Measurements from ENCODE around the gene TRIM28.
"Not testable (repeated sequence)": the region's sequence is repeated elsewhere in the genome, so short reads cannot be mapped to it uniquely, and the experiment has no call there.

Gene TRIM28

DNA sequence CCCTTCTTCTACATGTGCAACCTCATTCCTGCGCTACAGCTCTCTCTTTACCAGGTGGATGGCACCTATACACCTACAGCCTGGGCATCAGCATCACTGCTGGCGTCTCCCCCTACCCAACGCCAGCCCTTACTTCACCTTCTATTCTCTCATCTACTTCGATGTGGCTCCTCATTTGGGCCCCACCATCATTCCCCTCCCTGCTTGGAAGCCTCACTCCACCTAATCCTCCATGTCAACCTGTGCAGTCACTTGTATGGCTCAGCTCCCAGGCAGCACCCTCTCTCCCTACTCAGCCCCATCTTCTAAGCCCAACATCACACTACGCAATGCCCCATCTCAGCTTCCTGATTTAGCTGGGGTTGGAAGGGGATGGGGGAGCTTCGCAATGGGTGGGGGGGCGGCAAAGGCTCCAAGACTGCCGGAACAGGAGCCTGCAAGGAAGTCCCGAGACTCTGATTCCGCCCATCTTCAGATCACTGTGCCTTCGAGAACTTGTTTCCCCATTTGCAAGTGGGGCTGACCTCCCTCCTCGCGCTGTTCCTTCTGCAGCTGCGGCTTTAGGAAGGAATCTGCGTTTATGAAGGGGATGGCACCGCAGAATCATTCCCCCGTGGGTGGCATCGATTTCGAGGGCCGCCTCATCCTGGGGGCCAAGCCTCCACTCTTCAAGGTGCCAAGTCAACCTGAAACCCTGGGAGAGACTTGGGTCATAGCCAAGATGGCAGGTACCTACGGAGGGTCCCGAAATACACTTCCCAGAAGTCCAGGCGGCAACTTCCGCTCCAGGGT is 28.4 kb downstream of the TRIM28 start:
- Mint-ChIP-seq H3K4me1 (peaks cover 46% of the 10 kb centered on the region), H3K27me3 (no peaks in the 10 kb centered on the region), H3K9me3 (peaks cover 3% of the 10 kb centered on the region), H3K4me3 (peak overlapping the region; percentile 91), H3K27ac (peak overlapping the region; percentile 93), H3K36me3 (peaks cover 32% of the 10 kb centered on the region)
- ATAC-seq, result no peak

DNA sequence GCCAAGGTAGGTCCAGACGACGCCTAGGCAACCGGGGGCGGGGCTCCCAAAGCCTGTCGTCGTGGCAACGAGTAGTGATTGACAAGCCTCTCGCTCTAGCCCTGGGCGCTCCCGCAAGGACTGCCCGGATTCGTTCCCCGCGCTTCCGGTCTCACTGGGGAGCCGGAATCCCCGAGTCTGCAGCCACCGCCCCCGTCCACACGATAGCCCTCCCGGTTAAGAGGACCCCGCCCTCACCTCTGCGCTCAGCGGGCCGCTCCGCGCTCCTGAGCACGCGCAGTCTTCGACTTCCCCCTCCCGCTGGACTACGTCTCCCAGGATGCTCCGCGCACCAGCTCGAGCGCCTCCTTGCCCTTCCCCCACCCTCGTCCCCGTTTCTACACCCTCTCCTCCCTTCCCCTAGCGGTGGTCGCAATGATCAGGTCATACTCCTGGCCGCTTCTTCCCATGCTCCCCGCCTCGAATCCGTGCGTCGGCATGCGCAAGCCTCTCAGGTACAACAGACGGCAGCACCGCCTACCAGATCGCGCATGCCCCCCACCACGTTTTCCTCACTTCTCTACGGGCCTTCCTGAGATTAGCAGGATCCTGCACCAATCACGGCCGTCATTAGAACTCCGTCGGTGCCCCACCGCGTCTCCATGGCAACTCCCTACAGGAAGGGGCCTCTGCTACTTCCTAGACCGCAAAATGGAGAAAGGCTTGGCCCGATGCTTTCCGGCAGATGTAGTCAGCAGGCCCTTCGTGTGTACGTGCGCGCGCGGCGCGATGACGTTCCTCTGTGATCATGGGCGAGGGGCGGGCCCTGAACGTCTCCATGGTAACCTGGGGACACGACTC is 29.2 kb downstream of the TRIM28 start, which contains the start of gene MZF1:
MZF1 (minus strand) TSS at position 518 of the 840 bp plus-strand sequence. CDS start 1,946 bp downstream, outside the sequence.
- Mint-ChIP-seq H3K27me3 (no peaks in the 10 kb centered on the region), H3K4me1 (peaks cover 52% of the 10 kb centered on the region), H3K4me3 (peak within 1 kb of the TSS; percentile 91), H3K9me3 (peaks cover 3% of the 10 kb centered on the region), H3K36me3 (peaks cover 29% of the 10 kb centered on the region), H3K27ac (peak within 1 kb of the TSS; percentile 93)
- peak; percentile 84 for ATAC-seq

DNA sequence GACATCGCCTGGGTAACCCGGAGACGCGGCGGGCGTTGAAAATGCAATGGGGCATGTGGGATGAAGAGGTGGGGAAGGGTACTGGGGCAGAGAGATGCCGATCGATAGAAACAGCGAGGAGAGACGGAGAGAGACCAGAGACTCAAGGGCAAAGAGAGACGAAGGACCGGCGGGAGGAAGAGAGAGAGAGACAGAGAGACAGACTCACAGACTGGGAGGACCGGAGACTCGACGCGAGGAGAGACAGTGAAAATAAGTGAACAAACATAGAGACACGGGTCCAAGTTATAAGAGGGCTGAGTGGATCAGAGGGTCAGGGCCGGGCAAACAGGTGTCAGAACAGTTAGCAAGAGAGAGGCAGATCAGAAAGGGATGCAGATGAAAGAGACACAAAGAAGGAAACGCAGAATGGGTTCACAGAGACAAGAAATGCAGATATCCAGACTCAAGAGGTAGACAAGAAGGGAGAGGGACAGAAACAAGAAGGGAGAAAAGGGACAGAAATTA is 29.8 kb downstream of the TRIM28 start:
- Mint-ChIP-seq H3K27ac (peak overlapping the region; percentile 93), H3K27me3 (no peaks in the 10 kb centered on the region), H3K4me1 (peaks cover 53% of the 10 kb centered on the region), H3K9me3 (peaks cover 3% of the 10 kb centered on the region), H3K4me3 (peak overlapping the region; percentile 91), H3K36me3 (peaks cover 24% of the 10 kb centered on the region)
- ATAC-seq, result no peak

DNA sequence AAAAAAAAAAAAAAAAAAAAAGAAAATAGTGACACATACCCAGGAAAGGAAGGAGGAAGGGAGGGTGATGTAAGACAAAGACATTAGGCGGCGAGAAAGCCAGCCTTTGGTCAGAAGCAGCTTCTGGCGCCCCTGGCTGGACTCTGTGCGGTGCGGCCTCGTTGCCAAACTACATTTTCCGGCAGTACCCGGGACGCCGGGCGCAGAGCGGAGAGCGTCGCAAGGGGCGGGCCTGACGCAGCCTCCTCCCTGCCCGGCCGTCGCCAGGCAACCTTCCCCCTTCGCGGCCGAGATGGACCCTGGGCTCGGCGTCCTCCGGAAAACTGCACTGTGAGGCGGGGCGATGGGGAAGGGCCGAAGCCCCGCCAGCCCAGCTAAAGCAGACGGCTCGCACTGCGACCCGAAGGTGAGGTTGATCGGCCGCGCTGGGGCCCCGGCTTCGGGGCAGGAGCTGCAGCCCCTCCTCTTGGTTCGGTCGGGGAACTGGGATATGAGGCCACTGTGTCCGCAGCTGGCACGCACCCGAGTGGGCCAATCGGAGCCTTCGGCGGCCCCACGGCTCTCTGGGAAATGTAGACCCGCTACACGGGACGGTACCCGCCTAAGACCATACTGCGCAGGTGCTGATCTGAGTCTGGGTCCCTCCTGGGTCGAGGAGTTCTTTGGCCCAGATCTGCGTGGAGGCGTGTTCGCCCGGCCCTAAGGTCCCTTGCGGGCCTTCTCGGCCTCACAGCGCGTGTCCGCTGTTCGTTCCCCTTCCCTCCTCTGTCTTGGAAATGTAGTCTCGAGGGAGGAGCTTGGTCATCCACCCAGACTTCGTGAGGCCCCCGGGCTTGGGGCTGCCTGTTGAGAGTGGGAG is 31.5 kb downstream of the TRIM28 start:
- ATAC-seq, result peak; percentile 72
- H3K4me3 Mint-ChIP-seq, result peak overlapping the region; percentile 91
- no peaks in the 10 kb centered on the region for H3K27me3 Mint-ChIP-seq
- peaks cover 58% of the 10 kb centered on the region for H3K4me1 Mint-ChIP-seq
- H3K9me3 Mint-ChIP-seq, result peaks cover 3% of the 10 kb centered on the region
- peak overlapping the region; percentile 96 for H3K27ac Mint-ChIP-seq
- peaks cover 23% of the 10 kb centered on the region for H3K36me3 Mint-ChIP-seq

DNA sequence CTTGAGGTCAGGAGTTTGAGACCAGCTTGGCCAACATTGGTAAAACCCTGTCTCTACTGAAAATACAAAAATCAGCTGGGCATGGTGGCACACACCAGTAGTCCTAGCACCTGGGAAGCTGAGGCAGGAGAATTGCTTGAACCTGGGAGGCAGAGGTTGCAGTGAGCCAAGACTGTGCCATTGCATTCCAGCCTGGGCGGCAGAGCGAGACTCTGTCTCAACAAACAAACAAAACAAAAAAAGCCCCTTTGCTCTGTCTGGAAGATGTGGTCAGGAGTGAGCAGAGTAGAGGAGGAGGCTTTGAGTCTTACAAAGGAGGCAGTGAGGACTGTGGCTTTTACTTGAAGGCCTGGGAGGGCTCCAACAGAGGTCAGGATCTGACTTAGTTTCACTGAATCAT is 33.7 kb downstream of the TRIM28 start:
- not testable (repeated sequence) for ATAC-seq
- H3K27ac Mint-ChIP-seq, result peak overlapping the region; percentile 57

DNA sequence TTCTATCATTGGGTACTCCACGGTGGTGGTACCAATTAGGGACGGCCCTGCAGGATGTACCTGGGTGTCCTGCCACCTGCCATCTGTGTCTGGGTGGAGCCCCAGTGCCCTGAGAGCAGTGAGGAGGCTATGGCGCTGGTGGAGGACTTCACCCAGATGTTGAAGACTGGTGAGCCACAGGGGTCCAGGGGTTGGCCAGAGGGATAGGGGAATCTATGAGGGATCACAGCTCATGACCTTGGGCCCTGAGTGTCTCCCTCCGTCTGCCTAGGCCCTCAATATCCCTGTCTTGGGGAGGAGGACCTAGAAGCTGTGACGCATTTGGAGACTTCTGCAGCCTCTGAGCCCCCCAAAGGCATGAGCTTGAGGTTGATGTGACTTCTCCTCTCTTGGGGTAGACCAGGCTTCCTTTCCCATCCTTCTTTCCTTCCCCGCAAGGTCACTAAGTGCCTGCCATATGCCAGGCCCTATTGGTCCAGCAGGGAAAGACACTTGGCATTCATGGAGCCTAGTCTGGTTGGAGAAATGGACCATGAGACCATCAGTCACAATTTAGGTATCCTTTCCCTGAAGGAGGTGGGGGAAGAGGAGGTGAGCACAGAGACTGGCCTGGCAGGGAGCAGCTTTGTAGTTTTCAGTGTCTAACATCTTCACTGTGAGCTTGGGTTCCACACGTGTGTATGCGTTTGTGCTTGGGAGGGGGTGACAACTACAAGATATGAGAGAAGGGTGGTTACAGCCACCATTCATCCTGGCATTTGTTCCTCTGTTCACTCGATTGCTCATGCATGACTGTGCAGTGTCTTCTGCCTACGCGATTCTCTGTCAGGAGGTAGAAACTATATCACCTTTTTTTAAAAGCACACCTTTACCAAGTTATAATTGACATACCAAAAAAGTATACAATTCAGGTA is 34.4 kb downstream of the TRIM28 start:
- no peak for ATAC-seq

More for the DNA sequence above, 33.7 kb downstream of the TRIM28 start:
- H3K27me3 Mint-ChIP-seq, H3K9me3 Mint-ChIP-seq, H3K4me3 Mint-ChIP-seq: not testable (repeated sequence)
- Mint-ChIP-seq H3K36me3 (peaks cover 27% of the 10 kb centered on the region), H3K4me1 (peaks cover 57% of the 10 kb centered on the region)

DNA sequence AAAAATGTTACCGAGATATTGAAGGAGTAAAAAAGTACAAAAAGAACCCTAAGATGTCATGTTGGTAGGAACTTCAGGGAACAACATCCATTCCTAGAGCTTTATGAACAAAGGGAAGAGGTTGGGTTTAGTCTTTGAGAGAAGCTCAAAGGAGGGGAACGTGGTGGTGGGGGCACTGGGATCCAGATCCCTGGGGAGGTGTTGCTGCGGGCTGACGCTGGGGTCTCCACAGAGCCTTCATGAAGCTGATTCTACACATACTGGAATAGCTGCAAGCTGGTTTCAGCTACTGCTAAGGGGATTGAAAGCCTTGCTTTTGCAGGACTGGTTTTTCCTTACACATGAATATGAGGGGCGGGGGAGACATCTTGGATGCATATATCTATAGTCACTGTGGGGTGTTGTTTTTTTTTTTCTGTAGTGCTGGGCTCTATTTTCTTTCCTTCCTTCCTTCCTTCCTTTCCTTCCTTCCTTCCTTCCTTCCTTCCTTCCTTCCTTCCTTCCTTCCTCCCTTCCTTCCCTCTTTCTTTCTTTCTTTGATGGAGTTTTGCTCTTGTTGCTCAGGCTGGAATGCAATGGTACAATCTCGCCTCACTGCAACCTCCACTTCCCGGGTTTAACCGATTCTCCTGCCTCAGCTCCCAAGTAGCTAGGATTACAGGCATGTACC is 35.7 kb downstream of the TRIM28 start:
- ATAC-seq, result no peak
- Mint-ChIP-seq H3K36me3 (peaks cover 36% of the 10 kb centered on the region), H3K9me3 (no peaks in the 10 kb centered on the region), H3K27me3 (no peaks in the 10 kb centered on the region), H3K27ac (peak overlapping the region; percentile 57), H3K4me3 (no peak overlapping the region), H3K4me1 (peaks cover 47% of the 10 kb centered on the region)

More for the DNA sequence above, 34.4 kb downstream of the TRIM28 start:
- no peak overlapping the region for H3K4me3 Mint-ChIP-seq
- no peaks in the 10 kb centered on the region for H3K9me3 Mint-ChIP-seq
- peaks cover 57% of the 10 kb centered on the region for H3K4me1 Mint-ChIP-seq
- H3K27me3 Mint-ChIP-seq, result no peaks in the 10 kb centered on the region
- H3K36me3 Mint-ChIP-seq, result peaks cover 34% of the 10 kb centered on the region
- peak overlapping the region; percentile 57 for H3K27ac Mint-ChIP-seq

DNA sequence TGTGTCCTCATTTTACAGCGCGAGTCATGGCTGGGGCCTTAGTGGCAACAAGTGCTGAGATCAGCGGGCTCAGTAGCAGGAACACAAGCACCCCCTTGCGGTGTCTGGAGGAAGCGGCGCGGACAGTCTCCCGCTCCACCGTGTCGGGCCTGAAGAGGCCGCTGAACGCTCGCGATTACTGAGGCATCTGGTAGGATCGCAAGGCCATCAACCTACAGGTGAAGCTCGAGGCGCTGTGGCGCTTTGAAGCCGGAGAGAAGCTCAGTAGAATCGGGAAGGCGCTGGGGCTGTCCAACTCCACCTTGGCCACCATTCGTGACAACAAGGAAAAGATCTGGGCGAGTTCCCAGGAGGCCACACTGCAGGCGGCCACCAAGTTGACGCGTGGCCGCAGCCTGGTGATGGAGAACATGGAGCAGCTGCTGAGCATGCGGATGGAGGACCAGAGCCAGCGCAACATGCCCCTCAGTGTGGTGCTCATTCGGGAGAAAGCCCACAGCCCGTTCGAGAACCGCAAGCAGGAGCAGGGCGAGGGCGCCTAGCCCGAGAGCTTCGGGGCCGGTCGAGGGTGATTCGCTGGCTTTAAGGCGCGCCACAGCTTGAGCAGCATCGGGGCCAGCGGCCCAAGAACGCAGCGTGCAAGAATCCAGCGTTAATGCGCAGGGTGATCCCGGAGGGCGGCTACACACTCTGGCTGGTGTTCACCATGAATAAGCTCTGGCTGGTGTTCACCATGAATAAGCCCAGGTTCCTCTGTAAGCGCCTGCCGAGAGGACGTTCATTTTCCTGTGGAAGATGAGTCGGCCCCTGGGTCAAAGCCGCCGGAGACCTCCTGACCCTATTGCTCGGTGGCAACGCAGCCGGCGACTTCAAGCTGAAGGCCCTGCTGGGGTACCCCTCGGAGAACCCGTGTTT is 37.6 kb downstream of the TRIM28 start:
- no peak overlapping the region for H3K27ac Mint-ChIP-seq

DNA sequence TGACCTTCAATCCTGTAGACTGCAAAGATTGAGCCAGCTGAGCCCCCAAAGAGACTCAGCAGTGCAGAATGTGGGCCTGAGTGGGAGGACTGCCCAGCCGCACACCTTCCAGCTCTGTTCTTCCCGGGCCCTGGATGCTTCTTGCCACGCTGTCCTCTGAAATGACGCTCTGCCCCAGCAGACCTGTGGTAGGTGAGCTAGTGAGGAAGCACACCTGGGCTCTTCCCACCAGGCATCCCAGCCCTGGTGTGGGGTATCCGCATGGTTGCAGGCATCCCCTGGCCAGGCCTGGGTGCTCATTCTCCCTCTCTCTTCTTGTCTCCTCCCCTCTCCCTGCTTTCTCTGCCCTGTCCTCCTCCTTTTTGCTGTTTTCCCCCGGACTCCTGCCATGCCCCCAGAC is 39.1 kb downstream of the TRIM28 start:
- H3K4me3 Mint-ChIP-seq, result no peak overlapping the region
- no peak for ATAC-seq
- H3K36me3 Mint-ChIP-seq, result peaks cover 42% of the 10 kb centered on the region
- H3K27ac Mint-ChIP-seq, result no peak overlapping the region
- H3K27me3 Mint-ChIP-seq, result no peaks in the 10 kb centered on the region
- no peaks in the 10 kb centered on the region for H3K9me3 Mint-ChIP-seq
- H3K4me1 Mint-ChIP-seq, result peaks cover 38% of the 10 kb centered on the region

More for the DNA sequence above, 37.6 kb downstream of the TRIM28 start:
- peaks cover 46% of the 10 kb centered on the region for H3K36me3 Mint-ChIP-seq
- no peaks in the 10 kb centered on the region for H3K9me3 Mint-ChIP-seq
- H3K4me3 Mint-ChIP-seq, result no peak overlapping the region
- no peaks in the 10 kb centered on the region for H3K27me3 Mint-ChIP-seq
- ATAC-seq, result peak; percentile 95
- peaks cover 44% of the 10 kb centered on the region for H3K4me1 Mint-ChIP-seq

DNA sequence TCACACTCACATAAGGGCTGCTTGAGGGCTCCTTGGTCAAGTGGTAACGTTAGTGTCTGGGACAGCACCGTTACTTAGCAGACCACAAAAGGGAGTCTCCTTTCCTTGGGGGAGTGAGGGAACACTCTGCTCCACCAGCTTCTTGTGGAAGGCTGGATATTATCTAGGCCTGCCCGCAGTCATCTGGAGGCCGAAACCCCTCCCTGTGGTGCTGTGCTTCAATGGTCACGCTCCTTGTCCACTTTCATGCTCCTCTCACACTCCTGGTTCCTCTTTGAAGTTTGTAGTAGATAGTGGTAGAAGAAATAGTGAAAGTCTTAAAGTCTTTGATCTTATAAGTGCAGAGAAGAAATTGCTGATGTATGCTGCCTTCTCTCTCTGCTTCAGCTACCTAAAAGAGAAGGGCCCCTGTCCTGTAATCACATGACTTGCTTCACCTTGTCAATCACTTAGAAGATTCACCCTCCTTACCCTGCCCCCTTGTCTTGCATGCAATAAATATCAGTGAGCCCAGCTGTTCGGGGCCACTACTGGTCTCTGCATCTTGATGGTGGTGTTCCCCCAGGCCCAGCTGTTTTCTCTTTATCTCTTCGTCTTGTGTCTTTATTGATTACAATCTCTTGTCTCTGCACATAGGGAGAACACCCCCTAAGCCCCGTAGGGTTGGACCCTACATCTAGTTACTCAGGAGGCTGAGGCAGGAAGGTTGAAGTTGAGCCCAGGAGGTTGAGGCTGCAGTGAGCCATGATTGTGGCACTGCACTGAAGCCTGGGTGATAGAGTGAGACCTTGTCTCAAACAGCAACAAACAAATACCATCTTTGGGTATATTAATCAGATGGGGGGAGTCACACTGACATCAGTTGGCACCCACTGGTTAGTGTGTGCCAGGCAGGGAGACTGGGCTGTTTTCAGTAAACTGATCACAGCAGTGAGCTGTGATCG is 40.9 kb downstream of the TRIM28 start:
- Mint-ChIP-seq H3K36me3 (peaks cover 33% of the 10 kb centered on the region), H3K4me1 (peaks cover 21% of the 10 kb centered on the region), H3K27ac (no peak overlapping the region), H3K27me3 (no peaks in the 10 kb centered on the region), H3K9me3 (no peaks in the 10 kb centered on the region), H3K4me3 (no peak overlapping the region)
- ATAC-seq, result no peak

DNA sequence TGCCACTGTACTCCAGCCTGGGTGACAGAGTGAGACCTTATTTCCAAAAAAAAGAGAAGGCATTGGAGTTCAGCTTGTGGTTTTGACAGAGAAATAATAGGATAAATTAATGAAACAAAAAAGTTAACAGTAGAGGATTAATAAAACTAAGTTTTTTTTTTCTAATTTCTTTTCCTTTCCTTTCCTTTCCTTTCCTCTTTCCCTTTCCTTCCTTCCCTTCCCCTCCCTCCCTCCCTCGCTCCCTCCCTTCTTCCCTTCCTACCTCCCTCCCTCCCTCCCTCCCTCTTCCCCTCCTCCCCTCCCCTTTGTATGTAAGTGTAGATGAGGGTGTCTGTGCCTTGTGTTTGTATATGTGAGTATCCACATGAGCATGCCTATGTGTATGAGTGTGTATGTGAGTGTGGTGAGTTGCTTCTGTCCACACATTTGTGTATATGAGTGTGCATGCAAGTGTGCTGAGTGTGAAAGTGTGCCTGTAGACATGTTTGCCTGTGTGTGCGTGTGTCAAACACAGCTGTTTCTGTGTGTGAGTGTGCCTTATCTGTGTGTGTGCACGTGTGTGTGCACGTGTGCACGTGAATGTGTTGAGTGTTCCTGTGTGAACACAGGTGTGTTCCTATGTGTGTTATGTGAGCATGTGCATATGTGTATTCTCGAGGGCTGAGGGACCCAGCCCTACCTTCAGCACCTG is 41.7 kb downstream of the TRIM28 start:
- H3K36me3 Mint-ChIP-seq, result peaks cover 31% of the 10 kb centered on the region
- H3K4me3 Mint-ChIP-seq, result no peak overlapping the region
- no peaks in the 10 kb centered on the region for H3K9me3 Mint-ChIP-seq
- peaks cover 17% of the 10 kb centered on the region for H3K4me1 Mint-ChIP-seq
- no peak overlapping the region for H3K27ac Mint-ChIP-seq
- no peak for ATAC-seq
- no peaks in the 10 kb centered on the region for H3K27me3 Mint-ChIP-seq
